Glomerular endothelial cell (primary cell): ENCODE measurements around the gene NLRP14. TPM values are rescaled to one million over a fixed set of nuclear protein-coding genes. Genes with fewer than 3 reads are reported as not detected.
A peak's percentile ranks its signal among the peaks of the same experiment; 100 is the strongest.

ENCODE experiments used
- DNase-seq: peaks from one replicate; pipeline ENCODE4 v3.0.0-alpha.2; 2011; ENCODE audit warnings: low read depth, low spot score; ENCODE audit errors: extremely low read depth
- total RNA-seq: library from RNA; depleted of rRNA; stranded (reverse); fragments of >200 nt; gene quantifications from 2 replicates; pipeline ENCODE4 v1.2.3, GENCODE V29; 2015

The NLRP14 gene
- 0.10 TPM in 1 of 2 replicates, not detected in the other for total RNA-seq

DNA sequence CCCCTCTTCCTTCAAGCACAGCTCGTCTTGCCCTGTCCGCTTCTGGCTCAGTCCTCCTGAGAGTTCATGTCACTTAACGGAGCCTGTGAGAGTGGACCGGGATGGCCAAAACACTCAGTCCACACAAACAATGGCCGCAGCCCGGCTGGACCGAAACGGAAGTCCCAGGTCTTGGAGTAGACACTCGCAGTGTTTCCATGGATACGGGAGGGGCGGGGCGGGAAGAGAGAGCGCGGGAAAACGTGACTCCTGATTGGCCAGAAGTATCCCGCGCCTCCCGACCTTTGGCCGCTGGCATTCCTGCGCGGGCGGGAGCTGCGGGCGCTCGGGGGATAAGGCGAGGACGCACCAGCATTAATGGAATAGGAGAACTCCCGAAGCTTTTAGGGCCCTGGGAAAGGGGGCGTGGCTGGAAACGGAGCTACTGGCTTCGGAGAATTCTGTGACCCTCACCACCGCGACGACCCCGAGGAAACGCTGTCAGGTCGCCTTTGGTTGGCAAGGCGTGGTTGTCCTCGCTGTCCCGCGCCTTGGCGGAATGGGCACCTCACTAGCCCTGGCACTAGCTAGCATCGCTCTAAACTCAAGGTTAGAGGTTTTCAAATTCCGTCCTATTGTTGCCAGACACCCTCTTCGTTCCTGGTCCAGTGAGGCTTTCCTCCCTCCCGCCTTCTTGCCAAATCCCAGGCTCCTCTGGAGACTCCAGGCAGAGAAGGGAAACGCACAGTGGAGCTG lies at the start of gene NLRP14, which contains the start of gene ZNF214:
NLRP14 (plus strand) TSS at position 297 of the 735 bp plus-strand sequence. CDS start 18,108 bp downstream, outside the sequence.
ZNF214 (minus strand) TSS at position 164 of the 735 bp plus-strand sequence. CDS start 17,511 bp downstream, outside the sequence.
- DNase-seq: peak; percentile 44

DNA sequence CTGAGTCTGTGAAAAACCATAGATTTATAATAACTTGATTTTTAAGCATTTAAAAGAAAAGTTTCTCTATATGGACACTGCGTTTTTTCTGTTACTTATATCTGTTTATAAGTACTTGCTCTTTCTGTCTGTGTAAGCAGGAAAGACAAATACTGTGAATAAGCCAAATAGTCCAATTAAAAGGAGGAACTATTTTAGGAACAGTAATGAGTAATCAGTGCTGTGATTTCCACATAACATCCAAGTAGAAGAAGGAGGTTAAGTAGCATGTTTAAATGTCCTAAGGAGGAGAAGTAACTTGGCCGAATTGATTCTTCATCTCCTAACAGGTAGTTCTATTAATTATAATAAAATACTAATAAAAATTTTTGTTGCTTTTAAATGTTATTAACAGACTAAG lies 40.9 kb upstream of the NLRP14 start:
- no peak for DNase-seq

DNA sequence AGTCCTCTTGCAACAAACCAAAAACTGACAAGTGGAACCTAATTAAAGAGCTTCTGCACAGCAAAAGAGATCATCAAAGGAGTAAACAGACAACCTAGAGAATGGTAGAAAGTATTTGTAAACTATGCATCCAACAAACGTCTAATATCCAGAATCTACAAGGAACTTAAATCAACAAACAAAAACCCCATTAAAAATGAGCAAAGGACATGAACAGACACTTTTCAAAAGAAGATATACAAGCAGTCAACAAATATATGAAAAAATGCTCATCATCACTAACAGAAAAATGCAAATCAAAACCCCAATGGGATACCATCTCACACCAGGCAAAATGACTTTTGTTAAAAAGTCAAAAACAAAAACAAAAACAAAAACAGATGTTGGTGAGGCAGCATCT lies 33.8 kb upstream of the NLRP14 start:
- no peak for DNase-seq

GRCh38 chr11:6988506-6988905 lies 31.8 kb upstream of the NLRP14 start:
- no peak for DNase-seq

DNA sequence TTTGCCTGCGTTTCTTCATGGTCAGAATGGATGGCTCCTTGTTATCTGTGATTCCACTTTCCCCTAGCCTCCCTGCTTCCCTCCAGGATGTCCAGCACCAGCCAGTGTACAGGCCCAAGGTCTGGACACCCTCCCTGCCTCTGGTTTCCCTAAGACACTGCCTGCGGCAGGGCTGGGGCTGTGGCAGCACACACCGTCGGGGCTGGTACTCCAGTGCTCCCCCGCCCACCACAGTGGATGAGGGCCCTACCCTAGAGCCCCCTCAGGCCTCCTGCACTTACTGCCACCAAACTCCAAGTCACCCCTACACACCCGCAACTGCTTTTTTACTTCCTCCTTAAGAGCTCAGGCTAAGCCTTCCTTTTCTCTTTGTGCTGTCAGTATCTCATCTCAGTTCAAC lies 29.1 kb upstream of the NLRP14 start:
- DNase-seq: no peak

GRCh38 chr11:6992026-6992425 lies 28.3 kb upstream of the NLRP14 start:
- DNase-seq: no peak

- no peak for DNase-seq
These were observed 27.5 kb upstream of the NLRP14 start for GRCh38 chr11:6992457-6993417.

GRCh38 chr11:6995703-6996102 lies 24.6 kb upstream of the NLRP14 start:
- DNase-seq: no peak

- no peak for DNase-seq
These were observed 15.8 kb upstream of the NLRP14 start for GRCh38 chr11:7004482-7004881.

GRCh38 chr11:7014118-7014517 lies 6.2 kb upstream of the NLRP14 start:
- no peak for DNase-seq

- no peak for DNase-seq
These were observed 4.3 kb upstream of the NLRP14 start for GRCh38 chr11:7016011-7016410.

DNA sequence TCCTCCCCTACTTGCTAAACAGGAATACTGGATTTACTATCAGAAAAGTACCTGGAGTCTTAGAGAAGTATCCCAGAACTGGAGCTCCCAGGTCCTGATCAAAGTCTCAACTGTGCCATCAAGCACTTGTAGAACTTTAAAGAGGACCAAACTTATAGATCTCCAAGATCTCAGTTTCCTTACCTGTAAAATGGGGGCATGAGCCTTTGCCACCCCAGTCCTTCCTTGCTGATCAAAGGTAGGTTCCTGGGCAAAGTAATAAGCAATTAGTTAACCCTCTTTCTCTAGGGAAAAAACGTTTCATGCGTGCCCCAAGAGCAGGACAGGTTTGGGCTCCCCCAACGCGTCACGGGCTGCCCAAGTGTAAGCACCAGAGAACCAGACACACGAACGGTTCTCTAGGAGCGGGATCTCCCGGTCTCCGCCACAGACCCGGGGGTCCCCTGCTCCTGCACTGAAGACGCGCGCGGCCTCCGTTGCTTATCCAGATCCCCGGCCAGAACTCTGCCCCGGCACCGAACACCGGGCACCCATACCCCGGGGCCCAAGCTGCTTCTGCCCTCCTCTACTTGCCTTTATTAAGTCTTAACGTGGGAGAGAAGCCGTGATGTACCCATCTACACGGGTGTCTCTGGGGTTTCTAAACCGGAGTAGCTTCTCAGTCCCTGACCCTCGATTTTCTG lies 638 bp upstream of the NLRP14 start:
- no peak for DNase-seq

- no peak for DNase-seq
These were observed 1.0 kb downstream of the NLRP14 start for GRCh38 chr11:7021318-7021717.

- DNase-seq: no peak
These were observed 7.9 kb downstream of the NLRP14 start for GRCh38 chr11:7028141-7028540.

DNA sequence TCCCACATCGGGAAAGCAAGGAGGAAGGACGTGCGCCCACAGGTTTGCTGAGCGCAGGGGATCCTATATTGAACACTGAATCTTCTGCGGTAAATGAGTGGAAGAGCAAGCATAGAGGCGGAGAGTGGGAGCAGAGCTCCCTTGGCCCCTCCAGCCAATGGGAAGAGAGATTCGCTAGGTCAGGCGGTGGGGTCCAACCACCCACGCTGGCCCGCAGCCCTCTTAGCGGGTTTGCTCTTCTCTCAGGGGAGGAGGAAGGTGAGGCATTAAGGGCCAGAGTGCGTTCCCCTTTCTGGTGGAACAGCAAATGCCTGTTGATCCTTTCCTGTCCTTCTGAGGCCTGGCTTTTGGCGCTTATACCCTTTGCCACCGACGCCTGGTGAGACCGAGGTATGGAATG lies 10.6 kb downstream of the NLRP14 start:
- no peak for DNase-seq

GRCh38 chr11:7031471-7031871 lies 11.2 kb downstream of the NLRP14 start:
- DNase-seq: no peak

DNA sequence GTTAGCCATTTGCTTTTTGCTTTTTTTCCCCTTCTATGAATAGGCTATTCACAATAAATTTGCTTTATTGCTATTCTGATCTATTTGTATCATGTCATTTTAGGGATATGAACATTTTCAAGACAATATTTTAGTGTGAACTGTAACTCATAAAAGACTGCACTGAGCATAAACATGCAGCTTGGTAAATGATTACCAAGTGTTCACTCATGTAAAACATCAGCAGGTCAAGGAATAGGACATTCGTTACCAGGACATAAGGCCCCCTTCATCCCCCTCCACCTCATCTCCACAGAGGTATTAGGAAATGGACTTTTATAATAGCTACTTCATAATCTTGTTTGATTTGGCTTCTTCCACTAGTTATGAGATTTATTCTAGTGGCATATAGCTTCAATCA lies 12.4 kb downstream of the NLRP14 start:
- DNase-seq: no peak

GRCh38 chr11:7034019-7034418 lies 13.7 kb downstream of the NLRP14 start:
- DNase-seq: no peak

DNA sequence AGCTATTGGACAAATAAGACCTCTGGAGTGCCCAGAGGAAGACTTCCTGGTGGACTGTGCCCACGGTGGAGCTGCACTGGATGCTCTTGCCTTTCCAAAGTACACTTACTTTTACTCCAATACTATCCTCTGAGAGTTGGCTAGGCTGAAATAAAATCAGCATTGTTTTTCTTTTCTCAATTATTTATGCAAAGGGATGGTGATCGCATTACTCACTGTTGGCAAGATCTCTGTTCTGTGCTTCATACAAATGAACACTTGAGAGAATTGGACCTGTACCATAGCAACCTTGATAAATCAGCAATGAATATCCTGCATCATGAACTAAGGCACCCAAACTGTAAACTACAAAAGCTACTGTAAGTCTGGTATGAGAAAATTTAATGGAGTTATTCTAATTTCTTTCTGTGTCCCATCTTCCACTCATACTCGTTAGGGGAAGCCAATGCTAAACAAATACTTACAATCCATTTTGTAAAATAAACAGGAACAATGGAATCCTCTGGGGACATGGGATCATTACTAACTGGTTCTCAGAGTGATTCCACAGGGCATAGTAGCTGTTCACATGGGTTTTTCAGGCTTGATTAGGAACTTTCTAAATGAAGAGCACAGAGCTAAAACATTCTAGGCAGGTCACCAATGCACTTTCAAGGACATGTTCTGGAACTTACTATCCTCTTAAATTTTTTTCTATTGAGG lies 26.3 kb downstream of the NLRP14 start:
- DNase-seq: no peak

- DNase-seq: no peak
These were observed 29.9 kb downstream of the NLRP14 start for GRCh38 chr11:7050191-7050590.
